ENCODE data around the gene TNS1.

- TF ChIP-seq EZH2 (IDR thresholded peaks at IDR 0.05; ENCODE audit: insufficient read depth, poor library complexity, severe bottlenecking) (no peak), EZH2phosphoT487 (IDR thresholded peaks at IDR 0.05; ENCODE audit: insufficient read depth, low read depth) (no peak)
These were observed 197.8 kb downstream of the TNS1 start for GRCh38 chr2:217804791-217805667.

Measured in GM23248 (cell line).